Testis (tissue), 2 donors: ENCODE data around the gene COL7A1.

ENCODE experiments used
- POLR2A ChIP-seq: fragments of 450-650 bp; IDR thresholded peaks from one replicate; pipeline ENCODE4 v1.6.1; 2017; ENCODE audit warnings: antibody characterized with exemption, mild to moderate bottlenecking, moderate library complexity
- TF ChIP-seq, protein P1 (sequence below), 3 experiments: fragments of 450-650 bp in 2 of 3; fragments of 200-600 bp in 1 of 3; sonication (generic) in 1 of 3; IDR thresholded peaks; one replicate each; pipeline ENCODE4 v1.5.1; 2016 to 2019; ENCODE audit warnings: antibody characterized with exemption in 3 of 3, mild to moderate bottlenecking in 2 of 3, moderate library complexity in 1 of 3

GRCh38 chr3:48562367-48563095, 32.6 kb downstream of the COL7A1 start:
- TF ChIP-seq, protein P1, sequence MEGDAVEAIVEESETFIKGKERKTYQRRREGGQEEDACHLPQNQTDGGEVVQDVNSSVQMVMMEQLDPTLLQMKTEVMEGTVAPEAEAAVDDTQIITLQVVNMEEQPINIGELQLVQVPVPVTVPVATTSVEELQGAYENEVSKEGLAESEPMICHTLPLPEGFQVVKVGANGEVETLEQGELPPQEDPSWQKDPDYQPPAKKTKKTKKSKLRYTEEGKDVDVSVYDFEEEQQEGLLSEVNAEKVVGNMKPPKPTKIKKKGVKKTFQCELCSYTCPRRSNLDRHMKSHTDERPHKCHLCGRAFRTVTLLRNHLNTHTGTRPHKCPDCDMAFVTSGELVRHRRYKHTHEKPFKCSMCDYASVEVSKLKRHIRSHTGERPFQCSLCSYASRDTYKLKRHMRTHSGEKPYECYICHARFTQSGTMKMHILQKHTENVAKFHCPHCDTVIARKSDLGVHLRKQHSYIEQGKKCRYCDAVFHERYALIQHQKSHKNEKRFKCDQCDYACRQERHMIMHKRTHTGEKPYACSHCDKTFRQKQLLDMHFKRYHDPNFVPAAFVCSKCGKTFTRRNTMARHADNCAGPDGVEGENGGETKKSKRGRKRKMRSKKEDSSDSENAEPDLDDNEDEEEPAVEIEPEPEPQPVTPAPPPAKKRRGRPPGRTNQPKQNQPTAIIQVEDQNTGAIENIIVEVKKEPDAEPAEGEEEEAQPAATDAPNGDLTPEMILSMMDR (IDR thresholded peaks at IDR 0.05): no peak
- no peak for TF ChIP-seq POLR2A
